Activated CD4-positive, alpha-beta T cell treated with anti-CD3 and anti-CD28 coated beads, Interleukin-2, amount 50 U/mL, for 16 hours (primary cell): ENCODE results near the gene MORN5.
A peak's percentile ranks its signal among the peaks of the same experiment; 100 is the strongest.

Experiments
- DNase-seq: peaks from one replicate; pipeline ENCODE4 v3.0.0-alpha.2; 2020

The MORN5 gene

DNA sequence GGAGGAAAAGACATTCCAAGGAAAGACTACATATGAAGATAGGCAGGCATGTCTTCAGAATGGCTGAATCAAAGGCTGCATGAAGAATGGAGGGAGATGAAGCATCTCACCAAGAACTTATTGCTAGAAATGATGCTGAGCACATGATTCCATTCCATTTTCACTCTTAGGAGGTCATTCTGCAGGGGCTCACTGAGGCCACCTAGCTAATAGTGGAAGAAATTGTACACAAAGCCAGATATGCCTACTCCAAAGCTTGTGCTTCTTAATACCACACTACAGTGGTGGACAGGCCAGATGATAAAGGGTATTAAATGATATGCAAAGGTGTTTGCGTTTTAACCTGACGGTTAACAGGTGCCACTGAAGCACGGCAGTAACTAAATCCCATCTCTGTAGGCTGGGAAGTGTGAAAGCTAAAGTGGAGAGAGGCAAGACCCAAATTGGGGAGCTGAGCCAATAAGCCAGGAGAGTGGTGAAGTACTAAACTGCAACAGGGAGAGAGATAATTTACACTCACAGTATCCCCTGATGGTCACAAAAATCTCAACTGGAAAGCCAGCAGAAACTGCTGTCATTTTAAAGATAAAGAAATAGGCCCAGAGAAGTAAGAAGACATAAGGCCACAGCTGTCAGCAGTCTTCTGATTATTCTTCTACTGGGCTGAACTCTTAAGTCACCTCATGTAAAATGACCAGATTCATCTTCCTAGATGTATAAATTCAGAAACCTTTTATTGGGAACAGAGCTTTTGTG, 14.7 kb upstream of the MORN5 start:
- no peak for DNase-seq

DNA sequence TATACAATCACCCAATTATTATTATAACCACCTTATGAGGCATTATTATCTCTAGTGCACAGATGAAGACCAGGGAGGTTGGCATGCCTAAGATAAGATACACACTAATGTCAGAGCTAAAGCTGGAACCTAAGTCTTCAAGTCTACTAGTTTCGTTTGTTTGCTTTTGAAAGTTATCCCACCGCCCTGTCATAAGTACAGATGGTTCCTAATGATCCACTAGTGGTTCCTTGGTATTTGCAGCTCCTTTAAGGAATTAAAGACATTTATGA, 14.2 kb upstream of the MORN5 start:
- no peak for DNase-seq

DNA sequence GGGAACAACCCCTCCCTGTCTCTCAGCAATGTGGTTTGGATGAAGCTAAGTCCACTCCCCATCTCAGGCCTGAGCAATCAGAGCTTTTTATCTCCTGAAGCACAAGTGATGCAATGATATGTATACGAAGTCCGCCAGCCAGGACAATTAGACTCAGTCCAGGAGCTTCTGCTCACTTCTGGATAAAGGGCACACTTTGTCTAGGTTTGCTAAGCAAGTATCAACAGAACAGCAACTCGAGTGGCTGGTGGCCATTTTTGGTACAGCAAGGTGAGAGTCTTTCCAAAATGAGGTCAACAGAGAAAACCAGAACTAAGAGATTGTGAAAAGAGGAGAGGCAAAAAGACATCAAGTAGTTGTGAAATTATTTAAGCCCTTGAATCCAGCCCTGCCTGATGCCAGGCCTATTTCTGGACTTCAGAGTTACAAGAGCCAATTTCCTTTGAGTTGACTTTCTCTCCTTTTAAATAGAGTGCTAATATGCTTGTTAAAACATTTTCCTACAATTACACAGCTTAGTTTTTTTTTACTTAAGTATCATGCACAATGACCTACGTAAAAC, 8.4 kb upstream of the MORN5 start:
- no peak for DNase-seq

DNA sequence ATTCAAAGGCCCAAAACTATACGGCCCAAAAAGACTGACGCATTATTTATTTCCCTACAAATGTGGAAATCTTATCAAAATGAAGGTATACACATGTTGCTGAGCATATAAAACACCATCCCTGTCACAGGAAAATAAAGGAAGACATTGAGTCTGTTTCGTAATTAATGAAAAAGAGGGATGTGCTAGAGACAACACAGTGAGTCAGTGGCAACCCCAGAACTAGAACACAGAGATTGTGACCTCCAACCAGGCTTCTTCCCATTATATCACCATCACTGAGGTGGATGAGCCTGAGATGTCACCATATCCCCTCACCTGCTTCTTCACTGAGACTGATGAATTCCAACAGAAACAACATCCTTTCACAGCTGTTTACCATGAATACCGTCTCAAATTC, 3.9 kb upstream of the MORN5 start:
- no peak for DNase-seq

DNA sequence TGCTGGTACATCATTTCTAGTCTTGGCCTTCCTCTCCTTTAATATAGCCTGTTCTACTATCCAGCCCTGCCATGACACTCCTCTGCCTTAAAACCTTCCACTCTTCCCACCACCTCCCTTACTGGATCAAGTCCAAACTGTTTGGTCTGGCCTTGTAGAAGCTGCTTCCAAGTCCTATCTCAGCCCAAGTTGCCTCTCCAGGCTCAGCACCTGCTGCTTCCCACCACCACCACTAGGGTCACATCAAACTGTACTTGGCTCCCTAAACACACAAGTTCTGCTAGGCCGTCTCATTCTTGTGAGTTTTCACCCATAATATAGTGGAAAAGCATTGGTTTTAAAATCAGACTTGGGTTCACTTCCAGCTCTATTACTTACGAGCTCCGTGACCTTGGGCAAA, 1.5 kb upstream of the MORN5 start:
- peak; percentile 50 for DNase-seq

DNA sequence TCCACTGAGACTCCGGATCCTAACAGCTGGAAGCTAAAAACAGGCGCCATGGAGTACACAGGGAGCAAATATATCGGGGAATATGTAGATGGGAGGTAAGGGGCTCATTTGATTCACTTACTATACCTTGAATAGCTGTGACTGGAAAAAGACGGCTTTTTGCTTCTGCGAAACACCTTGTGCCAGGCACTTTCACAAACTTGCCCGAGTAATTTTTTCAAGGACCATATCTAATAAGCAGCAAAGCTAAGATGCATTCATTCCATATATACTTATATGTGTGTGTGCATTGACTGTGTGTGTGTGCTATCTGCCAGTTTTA, 178 bp downstream of the MORN5 start:
- DNase-seq = no peak

DNA sequence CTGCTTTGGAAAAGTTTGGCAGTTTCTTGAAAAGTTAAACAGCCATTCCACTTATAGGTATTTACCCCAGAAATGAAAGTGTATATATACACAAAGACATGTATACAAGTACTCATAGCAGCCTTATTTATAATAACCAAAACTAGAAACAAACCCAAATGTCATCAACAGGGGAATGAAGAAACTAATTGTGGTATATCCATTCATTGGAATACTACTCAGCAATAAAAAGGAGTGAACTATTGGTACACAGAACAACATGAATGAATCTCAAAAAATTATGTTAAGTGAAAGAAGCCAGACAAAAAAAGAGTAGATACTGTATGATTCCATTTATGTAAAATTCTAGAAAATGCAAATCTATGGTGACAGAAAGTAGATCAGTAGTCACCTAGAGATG, 2.7 kb downstream of the MORN5 start:
- DNase-seq = no peak

DNA sequence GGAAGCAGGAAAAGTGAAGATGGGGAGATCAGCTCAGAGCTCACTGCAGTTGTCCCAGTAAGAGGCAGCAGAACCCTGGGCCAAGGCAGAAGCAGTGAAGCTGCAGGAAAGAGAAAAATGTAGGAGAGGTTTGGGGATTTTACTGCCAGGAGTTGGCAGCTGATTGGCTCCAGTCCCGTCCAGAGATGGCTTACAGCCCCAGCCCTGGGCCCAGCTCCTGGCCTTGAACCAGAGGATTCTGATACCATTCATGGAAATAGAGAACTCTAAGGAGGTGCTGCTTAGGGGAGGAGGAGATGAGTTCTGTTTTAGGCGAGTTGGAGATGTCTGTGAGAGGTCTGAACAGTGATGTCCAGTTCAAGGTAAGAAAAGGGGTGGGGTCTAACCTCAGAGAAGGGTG, 4.6 kb downstream of the MORN5 start:
- DNase-seq = no peak

DNA sequence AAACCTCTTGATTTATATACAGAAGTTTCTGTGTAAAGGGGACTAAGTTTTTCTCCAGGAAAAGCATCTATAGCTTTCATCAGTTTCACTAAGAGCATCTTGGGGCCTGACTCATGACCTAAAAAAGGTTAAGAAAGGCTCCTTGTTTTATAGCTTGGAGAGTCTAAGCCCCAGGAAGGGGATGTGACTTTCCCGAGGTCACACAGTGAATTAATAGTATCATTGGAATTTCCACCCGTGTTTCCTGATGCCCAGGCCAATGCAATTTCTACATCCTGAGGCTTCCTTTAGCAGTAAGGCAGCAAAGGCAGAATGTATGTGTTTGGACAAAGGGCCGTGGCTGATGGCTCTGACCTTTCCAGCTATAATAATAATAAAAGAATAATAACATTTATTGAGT, 8.6 kb downstream of the MORN5 start:
- DNase-seq = no peak

DNA sequence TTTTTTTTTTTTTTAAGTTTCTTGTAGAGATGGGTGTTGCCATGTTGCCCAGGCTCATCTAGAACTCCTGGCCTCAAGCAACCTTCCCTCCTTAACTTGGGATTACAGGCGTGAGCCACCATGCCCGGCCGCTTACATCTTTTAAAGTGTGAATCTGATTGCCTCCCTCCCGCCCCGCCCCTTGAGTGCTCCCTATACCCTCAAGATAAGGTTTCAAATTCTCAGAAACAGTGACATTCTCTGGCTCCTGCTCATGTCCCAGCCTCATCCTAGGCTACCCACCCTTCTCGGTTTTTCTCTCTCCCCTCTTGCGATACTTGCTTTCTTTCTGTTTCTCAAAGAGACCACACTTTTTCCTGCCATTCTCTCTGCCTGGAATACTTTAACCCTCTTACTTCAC, 12.4 kb downstream of the MORN5 start:
- DNase-seq = no peak

DNA sequence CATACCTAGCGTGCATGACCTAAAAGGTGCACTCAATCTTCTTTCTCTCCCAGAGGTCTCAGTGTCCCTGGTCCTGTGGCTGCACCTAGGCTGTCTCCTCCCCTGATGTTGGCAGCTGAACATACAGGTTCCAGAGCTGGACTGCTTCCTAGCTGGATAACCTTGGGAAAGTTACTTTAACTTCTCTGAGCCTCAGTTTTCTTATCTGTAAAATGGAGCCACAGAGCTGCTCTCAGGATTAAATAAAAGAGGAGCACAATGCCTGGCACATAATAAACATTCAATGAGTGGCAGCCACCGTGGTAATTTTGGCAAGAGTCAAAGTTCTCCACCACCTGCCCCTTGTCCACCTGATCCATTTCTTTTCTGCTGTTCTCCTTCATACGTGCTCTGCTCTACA, 14.0 kb downstream of the MORN5 start:
- no peak for DNase-seq

DNA sequence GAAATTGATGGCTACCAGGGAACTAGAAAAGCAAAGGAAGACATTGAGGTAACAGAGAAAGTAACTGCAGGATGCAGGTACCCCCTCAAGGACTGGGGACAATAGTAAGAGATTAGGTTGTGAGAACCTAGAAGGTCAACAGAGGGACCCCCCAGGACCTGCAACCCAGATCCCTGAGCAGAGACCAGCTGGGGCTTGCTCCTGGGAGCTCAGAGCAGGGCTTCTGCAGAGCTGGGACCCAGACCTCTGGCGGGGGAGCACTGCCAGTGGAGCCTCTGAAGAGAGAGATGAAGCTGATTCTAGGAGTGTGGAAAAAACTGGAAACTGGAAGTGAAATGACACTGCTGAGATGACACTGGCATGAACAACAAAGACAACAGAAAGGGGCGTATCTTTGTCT, 17.2 kb downstream of the MORN5 start:
- no peak for DNase-seq

DNA sequence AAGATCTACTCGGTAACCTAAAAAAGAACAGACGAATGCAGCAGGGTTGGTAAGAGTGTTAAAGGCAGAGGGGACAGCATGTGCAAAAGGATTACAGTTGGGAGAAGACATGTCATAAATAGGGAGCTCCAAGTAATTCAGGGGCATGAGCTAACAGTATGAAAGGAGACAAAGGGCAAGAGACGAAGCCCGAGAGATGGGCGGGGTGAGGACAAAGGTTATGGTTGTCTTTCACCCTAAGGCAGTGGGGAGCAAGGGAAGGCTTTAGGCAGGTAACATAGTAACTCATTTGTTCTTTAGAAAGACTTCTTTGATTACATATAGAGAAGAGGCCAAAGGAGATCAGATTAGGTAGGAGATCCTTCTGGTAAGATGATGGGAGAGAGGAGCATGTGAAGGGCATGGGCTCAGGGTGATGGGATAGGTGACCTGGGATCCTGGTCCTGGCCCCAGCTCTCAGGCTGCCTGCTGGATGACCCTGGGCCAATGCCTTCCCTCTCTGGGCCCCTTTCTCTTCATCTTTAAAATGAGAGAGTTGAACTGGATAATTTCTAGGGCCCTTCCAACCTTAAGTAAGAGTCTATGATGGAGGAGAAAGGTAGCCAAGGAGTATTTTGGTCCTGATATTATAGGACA, 19.5 kb downstream of the MORN5 start:
- no peak for DNase-seq

DNA sequence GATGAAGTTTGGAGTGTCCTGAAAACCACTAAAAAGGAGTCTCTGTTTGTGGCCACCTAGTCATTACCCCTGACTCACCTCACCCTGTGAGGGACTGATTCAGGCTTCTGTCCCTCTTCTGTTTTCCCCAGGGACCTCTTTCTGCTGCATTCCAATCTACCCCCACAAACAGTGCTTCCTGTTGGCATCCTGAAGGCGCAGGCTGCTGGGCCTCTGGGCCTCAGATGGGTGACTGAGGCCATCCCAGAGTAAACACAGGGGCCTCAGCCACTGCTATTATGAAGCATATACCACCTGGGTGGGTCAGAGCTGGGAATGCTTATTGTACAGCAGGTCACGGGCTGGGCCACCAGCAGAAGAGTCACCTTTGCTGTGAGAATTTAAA, 20.0 kb downstream of the MORN5 start:
- DNase-seq = no peak

DNA sequence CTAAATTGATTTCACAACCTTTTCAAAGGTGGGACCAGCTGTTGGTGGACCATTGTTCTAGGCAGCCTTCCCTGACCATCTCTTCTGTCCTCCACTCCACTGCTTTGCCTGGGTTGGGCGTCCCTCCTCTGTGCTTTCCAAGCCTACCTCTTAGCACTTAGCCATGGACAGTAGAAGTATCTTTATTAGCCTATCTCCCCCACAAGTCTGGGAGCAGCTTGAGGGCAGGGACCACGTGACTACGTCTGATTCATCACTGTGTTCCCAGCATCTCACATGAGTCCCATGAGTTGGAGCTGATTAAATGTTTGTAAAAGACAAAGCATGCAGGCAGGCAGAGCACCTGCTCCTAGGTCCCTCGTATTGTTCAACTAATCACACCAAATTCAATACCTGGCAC, 20.9 kb downstream of the MORN5 start:
- DNase-seq = no peak

DNA sequence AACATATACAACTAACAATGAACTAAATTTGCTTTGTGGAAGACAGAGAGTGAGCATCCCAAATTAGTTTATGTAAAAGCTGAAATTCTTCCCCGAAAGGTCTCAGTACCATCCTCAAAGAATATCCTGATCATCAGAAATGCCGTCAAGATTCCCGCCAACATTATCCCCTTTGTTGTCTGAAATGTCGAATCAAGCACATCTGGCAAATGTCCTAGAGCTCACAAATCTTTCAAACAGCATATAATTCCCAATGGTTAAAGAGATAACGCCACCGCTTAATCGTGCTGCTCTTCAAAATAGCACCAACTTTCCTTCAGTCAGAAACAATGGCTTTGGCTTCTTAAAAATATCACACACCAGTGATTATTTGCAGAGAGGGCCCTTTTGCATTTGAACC, 23.8 kb downstream of the MORN5 start:
- no peak for DNase-seq

DNA sequence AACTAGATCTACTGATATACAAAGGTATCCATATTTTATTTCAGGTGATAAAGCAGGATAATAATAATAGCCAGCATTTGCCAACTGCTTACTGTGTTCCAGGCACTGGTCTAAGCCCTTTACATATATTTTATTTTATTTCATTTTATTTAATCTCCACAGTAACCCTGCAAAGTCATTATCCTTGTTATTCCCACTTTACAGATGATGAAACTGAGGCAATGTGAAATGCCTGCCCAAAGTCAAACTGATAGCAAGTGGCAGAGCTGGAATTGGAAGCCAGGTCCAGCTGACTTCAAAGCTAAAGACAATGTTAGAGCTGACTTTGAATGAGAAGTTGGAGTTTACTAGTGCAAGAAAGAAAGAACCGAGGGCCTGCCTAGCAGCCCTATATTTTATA, 24.8 kb downstream of the MORN5 start:
- no peak for DNase-seq

DNA sequence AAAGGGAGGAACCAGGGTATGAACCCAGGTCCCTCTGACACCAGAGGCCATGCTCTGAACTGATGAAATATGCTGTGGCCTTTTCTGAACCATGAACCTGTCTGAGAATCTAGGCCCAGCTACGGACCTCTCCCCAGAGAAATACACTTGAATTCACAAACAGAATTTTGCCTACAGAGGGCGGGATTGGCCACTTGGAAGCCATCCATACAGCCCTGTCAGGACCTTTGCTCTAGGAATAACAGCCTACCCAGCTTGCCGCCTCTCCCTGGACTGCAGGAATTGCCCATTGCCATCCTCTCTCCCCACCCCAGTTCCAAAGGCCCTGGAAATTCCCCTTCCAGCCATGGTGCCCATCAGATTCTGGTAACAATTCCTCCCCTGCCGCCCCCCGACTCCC, 26.6 kb downstream of the MORN5 start:
- no peak for DNase-seq

DNA sequence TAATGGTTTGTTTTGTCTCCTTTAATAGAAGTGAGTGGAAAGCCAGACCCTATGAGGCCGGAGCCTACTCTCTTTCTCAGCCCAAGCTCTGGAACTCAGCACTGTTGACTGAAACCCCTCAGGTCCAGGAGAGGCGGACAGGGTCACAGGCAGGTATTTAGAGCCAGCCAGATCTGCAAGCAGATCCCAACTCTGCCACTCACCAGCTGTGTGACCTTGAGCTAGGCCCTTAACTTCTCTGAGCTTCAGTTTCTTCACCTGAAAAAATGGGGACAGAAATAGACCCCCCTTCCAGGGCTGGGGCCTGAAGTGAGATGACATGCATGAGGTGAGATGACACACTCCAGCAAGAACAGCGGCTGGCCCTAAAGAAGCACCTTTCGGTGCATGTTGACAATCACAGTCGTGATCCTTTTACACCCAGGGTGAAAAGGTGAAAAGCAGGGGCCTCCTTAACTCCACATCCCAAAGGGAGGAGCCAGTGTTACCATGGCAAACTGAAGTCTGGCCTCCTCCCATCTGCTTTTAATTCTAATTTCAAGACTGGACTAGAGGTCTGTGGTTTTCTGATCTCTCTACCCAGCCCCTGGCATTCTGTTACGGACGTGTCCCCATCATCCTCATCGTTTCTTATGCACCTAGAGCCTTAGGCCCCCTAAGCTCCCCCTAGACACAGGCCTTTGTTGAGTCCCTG, 27.2 kb downstream of the MORN5 start:
- no peak for DNase-seq

DNA sequence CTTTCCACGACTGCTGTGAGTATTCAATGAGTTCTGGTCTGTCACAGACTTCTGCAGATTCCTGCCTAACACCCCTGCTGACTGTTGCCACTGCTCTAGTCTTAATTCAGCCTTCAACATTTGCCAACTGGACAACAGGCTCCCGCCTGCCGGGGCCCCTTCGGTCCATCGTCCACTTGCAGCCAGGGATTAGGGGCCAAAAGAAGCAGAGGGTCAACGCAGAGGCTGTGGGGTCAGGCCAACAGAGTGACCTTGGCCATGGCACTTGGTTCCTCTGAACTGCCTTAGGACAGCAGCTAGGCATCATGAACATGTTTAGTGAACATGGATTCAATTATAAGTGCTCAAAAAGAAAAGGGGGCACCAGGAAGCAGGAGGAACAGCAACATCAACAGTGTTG, 28.7 kb downstream of the MORN5 start:
- no peak for DNase-seq

DNA sequence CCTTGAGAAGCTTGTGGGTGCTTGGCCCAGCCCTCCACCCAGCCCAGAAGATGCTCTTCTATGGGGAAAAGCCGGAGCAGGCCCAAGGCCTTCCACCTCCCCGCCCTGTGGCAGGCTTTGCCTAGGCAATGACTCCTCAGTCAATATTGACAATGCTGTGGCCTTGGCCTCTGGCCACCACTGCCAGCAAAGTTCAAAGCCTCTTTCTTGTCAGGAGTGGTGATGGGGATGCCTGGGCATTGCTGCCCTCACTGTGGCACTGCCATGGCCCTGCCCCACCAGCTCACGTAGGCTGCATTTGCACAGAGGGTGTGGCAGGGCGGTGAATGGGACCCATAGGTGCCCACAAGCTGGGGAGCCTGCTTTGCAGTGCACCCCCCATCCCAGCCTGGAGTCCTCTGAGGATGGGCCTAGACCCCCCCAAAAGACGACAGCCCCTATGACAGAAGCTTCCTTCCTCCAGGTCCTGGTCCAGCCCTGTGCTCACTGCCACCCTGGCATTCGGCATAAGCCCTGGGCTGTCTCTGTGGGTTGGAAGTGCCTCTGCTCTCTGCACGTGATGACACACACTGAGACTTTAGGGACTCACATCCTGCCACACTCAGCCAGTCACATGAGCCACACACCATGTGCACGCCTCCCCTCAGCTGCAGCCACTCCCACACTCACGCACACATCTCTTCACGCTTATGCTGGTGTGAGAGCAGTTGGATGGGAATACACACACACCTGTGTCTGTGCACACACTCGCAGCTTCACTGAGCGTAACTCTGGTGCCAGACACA, 31.1 kb downstream of the MORN5 start:
- peak; percentile 38 for DNase-seq

DNA sequence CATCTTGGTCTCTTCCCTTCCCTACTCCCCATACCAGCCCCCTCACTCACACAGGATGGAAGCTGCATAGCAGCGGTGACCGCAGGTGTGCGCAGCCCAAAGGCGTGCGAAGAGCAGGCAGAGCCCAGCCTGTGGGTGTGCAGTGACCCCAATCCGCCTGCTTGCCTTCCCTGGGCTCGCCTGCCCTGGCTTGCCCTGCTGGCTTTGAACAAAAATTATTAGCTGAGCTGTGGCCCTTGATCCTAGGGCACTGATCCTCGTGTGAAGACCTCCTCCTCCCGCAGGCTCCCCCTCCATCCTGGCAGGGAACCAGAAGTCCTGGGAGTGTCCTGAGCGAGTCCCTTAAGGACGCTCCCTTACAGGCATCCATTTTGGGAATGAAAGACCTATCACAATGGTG, 31.9 kb downstream of the MORN5 start:
- DNase-seq = no peak

DNA sequence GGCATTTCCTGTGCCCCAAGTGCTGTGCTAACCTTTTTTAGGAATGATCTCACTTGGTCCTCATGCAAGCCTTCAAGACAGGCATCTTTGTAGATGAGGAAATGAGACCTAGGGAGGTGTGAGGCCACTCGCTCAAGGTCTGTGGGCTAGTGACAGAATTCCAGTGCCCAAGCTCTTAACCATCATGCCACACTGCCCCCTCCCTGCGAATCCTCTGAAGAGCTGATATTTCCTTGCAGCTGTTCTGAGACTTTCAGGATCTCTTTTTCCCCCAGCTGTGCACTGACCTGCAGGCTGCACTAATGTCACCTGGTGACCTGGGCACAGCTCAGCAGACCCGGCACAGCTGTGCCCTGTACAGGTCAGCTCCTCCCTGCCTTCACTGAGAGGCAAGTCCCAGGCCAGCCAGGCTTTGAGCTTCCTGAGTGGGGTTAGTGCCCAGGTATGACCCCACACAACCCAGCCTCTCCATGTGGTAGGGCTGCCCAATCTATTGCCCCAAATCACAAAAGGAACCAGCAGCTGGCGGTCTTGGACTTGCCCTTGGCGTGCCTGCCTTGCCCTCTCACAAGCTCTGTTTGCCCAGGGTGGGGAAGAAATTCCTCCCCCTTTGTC, 32.7 kb downstream of the MORN5 start:
- no peak for DNase-seq
